GM10847 (cell line): Measurements from ENCODE around the gene HS1BP3.

Source experiments
- POLR2A ChIP-seq: IDR thresholded peaks from 2 replicates; pipeline ENCODE4 v1.6.1; 2011; ENCODE audit not compliant: insufficient read length; ENCODE audit errors: extremely low read depth

The HS1BP3 gene

GRCh38 chr2:20592106-20593071, 58.5 kb downstream of the HS1BP3 start:
- no peak for TF ChIP-seq POLR2A

DNA sequence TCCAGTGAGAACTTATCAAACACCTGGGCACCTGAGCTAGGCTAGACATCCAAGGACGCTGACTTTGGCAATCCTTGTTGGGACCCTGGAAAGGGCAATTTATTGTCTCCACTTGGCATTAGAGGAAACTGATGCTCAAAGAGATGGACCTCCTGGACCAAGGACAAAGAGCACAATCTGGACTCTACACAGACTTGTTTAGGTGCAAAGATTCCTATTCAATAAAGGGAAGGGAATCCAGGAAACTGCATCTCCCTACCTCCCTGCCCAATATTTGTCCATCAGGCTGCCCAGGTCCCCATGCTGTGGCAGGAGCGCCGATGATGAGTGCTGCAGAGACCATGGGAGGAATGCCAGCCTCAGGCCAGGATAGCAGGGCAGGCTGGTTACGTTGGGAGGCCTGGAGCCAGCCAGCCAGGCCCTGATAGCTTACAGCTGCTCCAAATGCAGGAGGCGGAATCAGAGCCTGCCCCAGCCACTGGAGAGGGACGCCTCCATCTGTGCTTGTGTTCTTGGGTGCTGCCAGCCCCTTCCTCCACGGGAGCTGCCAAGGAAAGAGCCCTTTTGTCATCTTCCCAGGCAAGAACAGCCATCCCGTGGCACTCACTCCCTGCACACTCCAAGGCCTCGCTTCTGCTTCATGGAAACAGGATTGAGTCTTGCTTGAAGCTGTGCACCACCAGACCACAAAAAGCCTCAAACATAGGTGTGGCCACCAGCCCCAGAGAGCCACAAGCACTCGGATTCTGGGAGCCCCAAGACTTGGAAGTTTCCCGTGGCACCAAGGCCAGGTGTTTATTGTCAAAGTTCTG, 60.0 kb downstream of the HS1BP3 start:
- TF ChIP-seq POLR2A = no peak

- no peak for TF ChIP-seq POLR2A
These were observed 60.8 kb downstream of the HS1BP3 start for GRCh38 chr2:20589975-20590703.

- no peak for TF ChIP-seq POLR2A
These were observed 61.7 kb downstream of the HS1BP3 start for GRCh38 chr2:20588918-20589871.

DNA sequence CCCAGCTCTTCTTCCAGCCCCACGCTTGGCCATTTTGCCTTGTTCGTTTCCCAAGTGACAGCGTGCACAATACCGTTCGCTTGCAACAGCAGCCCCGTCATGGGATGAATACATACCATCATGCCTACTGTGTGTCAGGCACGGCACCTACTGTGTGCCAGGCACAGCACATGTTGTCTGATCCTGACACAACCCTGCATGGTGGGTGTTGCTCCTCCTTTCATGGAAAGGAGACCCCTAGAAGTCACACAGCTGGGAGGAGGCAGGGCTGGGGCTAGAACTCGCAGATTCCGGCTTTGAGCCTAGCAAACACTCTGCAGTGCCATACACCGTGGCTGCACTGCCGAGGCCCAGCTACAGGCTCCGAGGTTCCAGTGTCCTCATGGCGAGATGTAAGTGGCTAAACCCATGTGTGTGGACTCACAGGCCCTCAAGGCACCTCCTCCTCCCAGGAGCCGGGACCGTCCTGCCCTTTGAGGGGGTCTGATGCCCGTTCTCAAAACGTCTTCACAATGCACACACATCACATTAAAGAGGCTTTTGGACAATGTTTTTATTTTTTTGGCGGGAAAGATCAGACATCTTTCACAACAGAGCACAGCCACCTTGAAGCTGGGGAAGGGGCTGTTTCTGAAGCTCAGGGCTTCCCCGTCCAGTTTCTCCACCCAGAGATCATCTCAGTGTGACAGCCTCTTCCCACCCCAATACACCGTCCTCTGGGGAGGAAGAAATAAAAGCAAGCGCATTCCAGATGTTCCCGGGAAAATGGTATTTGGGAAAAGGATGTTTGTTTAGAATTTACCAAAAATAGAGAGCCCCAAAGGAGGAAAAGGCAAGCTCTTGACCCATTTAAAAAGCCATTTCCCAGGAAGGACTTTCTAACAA, 64.9 kb downstream of the HS1BP3 start:
- no peak for TF ChIP-seq POLR2A

- no peak for TF ChIP-seq POLR2A
These were observed 65.6 kb downstream of the HS1BP3 start for GRCh38 chr2:20585359-20585709.

GRCh38 chr2:20584399-20585358, 66.2 kb downstream of the HS1BP3 start:
- TF ChIP-seq POLR2A = no peak

- TF ChIP-seq POLR2A = no peak
These were observed 66.9 kb downstream of the HS1BP3 start for GRCh38 chr2:20584045-20584398.

- TF ChIP-seq POLR2A = no peak
These were observed 67.4 kb downstream of the HS1BP3 start for GRCh38 chr2:20583425-20583881.

DNA sequence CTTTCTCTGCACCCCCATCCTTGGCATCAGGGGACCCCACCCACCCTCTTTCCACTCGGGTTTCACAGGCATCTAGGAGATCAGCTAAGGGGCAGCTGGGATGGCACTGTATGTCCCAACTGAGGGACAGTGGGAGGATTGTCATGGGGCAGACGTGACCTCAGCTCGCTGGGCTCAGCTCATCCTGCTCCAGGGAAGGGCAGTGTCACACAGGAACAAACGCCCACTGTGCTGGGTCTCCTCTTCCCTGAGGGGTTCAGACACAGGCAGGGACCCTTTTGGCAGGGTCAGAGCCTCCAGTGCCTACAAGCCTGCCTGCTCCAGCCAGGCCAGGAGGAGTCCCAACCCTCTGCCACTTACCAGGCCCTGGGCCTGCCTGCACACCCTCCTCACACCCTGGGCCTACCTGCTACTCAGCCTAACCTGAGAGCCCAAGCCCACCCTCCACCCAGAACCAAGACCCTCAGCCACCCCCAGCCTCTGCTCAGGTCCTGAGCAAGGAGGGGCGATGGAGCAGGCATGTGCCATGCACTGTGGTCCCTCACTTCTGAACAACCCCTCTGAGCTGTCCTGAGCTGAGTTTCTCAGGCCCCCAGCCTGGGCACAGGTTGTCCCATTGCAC, 68.2 kb downstream of the HS1BP3 start:
- no peak for TF ChIP-seq POLR2A

GRCh38 chr2:20580690-20581437, 70.0 kb downstream of the HS1BP3 start:
- no peak for TF ChIP-seq POLR2A
